ENCODE results near the gene LDB3. TPM values are rescaled to one million over a fixed set of nuclear protein-coding genes. Genes with fewer than 3 reads are reported as not detected.

The LDB3 gene
- total RNA-seq, 1 experiment from 2014 or later, result 8.3 TPM

GRCh38 chr10:86653987-86654386, 14.3 kb upstream of the LDB3 start:
- Histone ChIP-seq H3K4me1 (ENCODE audit: low read length) (no peaks in the 10 kb centered on the region), H3K27me3 (ENCODE audit: low read length) (no peaks in the 10 kb centered on the region), H3K9me2 (replicated peaks; ENCODE audit: insufficient read depth, low read length) (no peaks in the 10 kb centered on the region), H3K79me2 (ENCODE audit: low read length) (no peaks in the 10 kb centered on the region), H3K9ac (ENCODE audit: low read length) (no peak overlapping the region), H3K9me3 (ENCODE audit: low read length) (no peaks in the 10 kb centered on the region), H3K4me3 (ENCODE audit: low read length) (no peak overlapping the region), H3K36me3 (ENCODE audit: insufficient read depth, low read length) (no peaks in the 10 kb centered on the region), H3K27ac (ENCODE audit: low read length) (no peak overlapping the region), H2AFZ (ENCODE audit: low read length) (no peak overlapping the region), H4K20me1 (ENCODE audit: insufficient read depth, low read depth, low read length) (no peaks in the 10 kb centered on the region), H3K4me2 (ENCODE audit: low read depth, low read length, poor library complexity, severe bottlenecking) (no peak overlapping the region)
- DNase-seq, result no peak

GRCh38 chr10:86654411-86655172, 13.7 kb upstream of the LDB3 start, which contains the start of gene OPN4:
Gene OPN4, plus strand, starts transcription at chr10:86654547. Its CDS starts 237 bp downstream, at chr10:86654784.
- Histone ChIP-seq H2AFZ (ENCODE audit: low read length) (no peak within 1 kb of the TSS), H3K9me3 (ENCODE audit: low read length) (no peaks in the 10 kb centered on the region), H4K20me1 (ENCODE audit: insufficient read depth, low read depth, low read length) (no peaks in the 10 kb centered on the region), H3K9ac (ENCODE audit: low read length) (no peak within 1 kb of the TSS), H3K36me3 (ENCODE audit: insufficient read depth, low read length) (no peaks in the 10 kb centered on the region), H3K9me2 (replicated peaks; ENCODE audit: insufficient read depth, low read length) (no peaks in the 10 kb centered on the region), H3K79me2 (ENCODE audit: low read length) (no peaks in the 10 kb centered on the region), H3K27ac (ENCODE audit: low read length) (no peak within 1 kb of the TSS), H3K4me1 (ENCODE audit: low read length) (no peaks in the 10 kb centered on the region), H3K4me2 (ENCODE audit: low read depth, low read length, poor library complexity, severe bottlenecking) (no peak within 1 kb of the TSS), H3K27me3 (ENCODE audit: low read length) (no peaks in the 10 kb centered on the region), H3K4me3 (ENCODE audit: low read length) (no peak within 1 kb of the TSS)
- DNase-seq, result no peak

- no peak overlapping the region for H3K27ac ChIP-seq (ENCODE audit: low read length)
- H3K27me3 ChIP-seq (ENCODE audit: low read length), result no peaks in the 10 kb centered on the region
- DNase-seq, result no peak
- no peak overlapping the region for H2AFZ ChIP-seq (ENCODE audit: low read length)
- no peaks in the 10 kb centered on the region for H3K36me3 ChIP-seq (ENCODE audit: insufficient read depth, low read length)
- H4K20me1 ChIP-seq (ENCODE audit: insufficient read depth, low read depth, low read length), result no peaks in the 10 kb centered on the region
- no peak overlapping the region for H3K4me3 ChIP-seq (ENCODE audit: low read length)
- H3K9me3 ChIP-seq (ENCODE audit: low read length), result no peaks in the 10 kb centered on the region
- H3K4me2 ChIP-seq (ENCODE audit: low read depth, low read length, poor library complexity, severe bottlenecking), result no peak overlapping the region
- no peaks in the 10 kb centered on the region for H3K9me2 ChIP-seq (replicated peaks; ENCODE audit: insufficient read depth, low read length)
- no peak overlapping the region for H3K9ac ChIP-seq (ENCODE audit: low read length)
- no peaks in the 10 kb centered on the region for H3K4me1 ChIP-seq (ENCODE audit: low read length)
- no peaks in the 10 kb centered on the region for H3K79me2 ChIP-seq (ENCODE audit: low read length)
These were observed 13.2 kb upstream of the LDB3 start for GRCh38 chr10:86655173-86655540.

DNA sequence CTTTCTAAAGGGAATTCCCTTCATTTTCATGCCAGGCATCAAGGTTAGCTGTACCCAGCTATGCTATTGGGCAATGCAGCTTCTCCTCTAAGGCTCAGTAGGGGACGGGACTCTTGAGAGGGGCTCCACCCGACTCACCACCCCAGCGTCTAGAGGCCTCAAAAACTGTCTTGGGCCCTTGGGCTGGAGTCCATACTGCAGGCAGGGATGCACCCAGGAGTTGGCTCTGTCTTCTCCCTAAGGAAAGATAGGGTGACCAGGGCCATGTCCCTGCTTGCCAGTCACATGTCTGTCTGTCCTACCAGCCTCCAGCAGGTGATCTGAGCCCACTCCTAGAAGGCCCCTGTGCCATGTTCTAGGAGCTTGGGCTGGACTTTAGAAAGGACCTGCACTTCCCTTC, 12.7 kb upstream of the LDB3 start:
- no peaks in the 10 kb centered on the region for H3K4me1 ChIP-seq (ENCODE audit: low read length)
- H3K9me2 ChIP-seq (replicated peaks; ENCODE audit: insufficient read depth, low read length), result no peaks in the 10 kb centered on the region
- H3K4me2 ChIP-seq (ENCODE audit: low read depth, low read length, poor library complexity, severe bottlenecking), result no peak overlapping the region
- no peaks in the 10 kb centered on the region for H3K36me3 ChIP-seq (ENCODE audit: insufficient read depth, low read length)
- no peaks in the 10 kb centered on the region for H3K79me2 ChIP-seq (ENCODE audit: low read length)
- no peaks in the 10 kb centered on the region for H3K27me3 ChIP-seq (ENCODE audit: low read length)
- no peak overlapping the region for H3K4me3 ChIP-seq (ENCODE audit: low read length)
- DNase-seq, result no peak
- no peak overlapping the region for H2AFZ ChIP-seq (ENCODE audit: low read length)
- H4K20me1 ChIP-seq (ENCODE audit: insufficient read depth, low read depth, low read length), result no peaks in the 10 kb centered on the region
- no peak overlapping the region for H3K27ac ChIP-seq (ENCODE audit: low read length)
- no peaks in the 10 kb centered on the region for H3K9me3 ChIP-seq (ENCODE audit: low read length)
- no peak overlapping the region for H3K9ac ChIP-seq (ENCODE audit: low read length)

- H3K9me2 ChIP-seq (replicated peaks; ENCODE audit: insufficient read depth, low read length), result no peaks in the 10 kb centered on the region
- H3K9ac ChIP-seq (ENCODE audit: low read length), result no peak overlapping the region
- no peaks in the 10 kb centered on the region for H3K27me3 ChIP-seq (ENCODE audit: low read length)
- no peaks in the 10 kb centered on the region for H4K20me1 ChIP-seq (ENCODE audit: insufficient read depth, low read depth, low read length)
- DNase-seq, result no peak
- no peak overlapping the region for H3K4me3 ChIP-seq (ENCODE audit: low read length)
- no peaks in the 10 kb centered on the region for H3K9me3 ChIP-seq (ENCODE audit: low read length)
- H3K4me1 ChIP-seq (ENCODE audit: low read length), result no peaks in the 10 kb centered on the region
- no peaks in the 10 kb centered on the region for H3K36me3 ChIP-seq (ENCODE audit: insufficient read depth, low read length)
- H3K79me2 ChIP-seq (ENCODE audit: low read length), result no peaks in the 10 kb centered on the region
- no peak overlapping the region for H3K4me2 ChIP-seq (ENCODE audit: low read depth, low read length, poor library complexity, severe bottlenecking)
- H2AFZ ChIP-seq (ENCODE audit: low read length), result no peak overlapping the region
- H3K27ac ChIP-seq (ENCODE audit: low read length), result no peak overlapping the region
These were observed 11.3 kb upstream of the LDB3 start for GRCh38 chr10:86657011-86657395.

DNA sequence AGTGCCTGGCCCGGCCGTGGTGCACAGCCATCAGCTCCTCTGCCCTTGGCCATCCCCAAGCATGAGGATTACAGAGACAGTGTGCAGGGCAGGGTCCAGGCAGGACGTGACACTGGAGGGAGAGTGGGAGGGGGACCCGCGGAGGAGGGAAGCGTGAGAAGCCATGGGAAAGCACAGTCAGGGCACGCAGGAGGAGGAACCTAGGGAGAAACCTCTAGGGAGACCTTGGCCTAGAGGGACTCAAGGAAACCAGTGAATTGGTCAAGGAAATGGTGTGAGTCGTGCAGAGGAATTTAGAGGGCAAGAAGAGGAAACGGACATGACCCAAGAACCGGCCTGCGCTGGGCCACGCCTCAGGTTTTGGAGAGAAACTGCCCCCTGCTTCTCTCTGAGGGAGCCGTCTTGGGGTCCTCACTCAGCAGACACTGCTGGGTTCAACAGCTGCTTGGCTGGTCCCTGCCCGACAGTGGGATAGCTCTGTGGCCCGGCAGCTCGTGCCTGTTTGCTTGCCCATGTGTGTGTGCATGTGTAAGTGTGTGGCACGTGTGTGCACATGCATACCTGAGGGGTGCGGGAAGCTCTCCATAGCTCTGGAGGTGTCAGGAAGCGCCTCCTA, 10.8 kb upstream of the LDB3 start:
- Histone ChIP-seq H3K4me2 (ENCODE audit: low read depth, low read length, poor library complexity, severe bottlenecking) (no peak overlapping the region), H3K36me3 (ENCODE audit: insufficient read depth, low read length) (no peaks in the 10 kb centered on the region), H3K4me3 (ENCODE audit: low read length) (no peak overlapping the region), H3K9me3 (ENCODE audit: low read length) (no peaks in the 10 kb centered on the region), H3K4me1 (ENCODE audit: low read length) (no peaks in the 10 kb centered on the region), H3K9me2 (replicated peaks; ENCODE audit: insufficient read depth, low read length) (no peaks in the 10 kb centered on the region), H3K79me2 (ENCODE audit: low read length) (no peaks in the 10 kb centered on the region), H4K20me1 (ENCODE audit: insufficient read depth, low read depth, low read length) (no peaks in the 10 kb centered on the region), H2AFZ (ENCODE audit: low read length) (no peak overlapping the region), H3K9ac (ENCODE audit: low read length) (no peak overlapping the region), H3K27me3 (ENCODE audit: low read length) (no peaks in the 10 kb centered on the region), H3K27ac (ENCODE audit: low read length) (no peak overlapping the region)
- no peak for DNase-seq

DNA sequence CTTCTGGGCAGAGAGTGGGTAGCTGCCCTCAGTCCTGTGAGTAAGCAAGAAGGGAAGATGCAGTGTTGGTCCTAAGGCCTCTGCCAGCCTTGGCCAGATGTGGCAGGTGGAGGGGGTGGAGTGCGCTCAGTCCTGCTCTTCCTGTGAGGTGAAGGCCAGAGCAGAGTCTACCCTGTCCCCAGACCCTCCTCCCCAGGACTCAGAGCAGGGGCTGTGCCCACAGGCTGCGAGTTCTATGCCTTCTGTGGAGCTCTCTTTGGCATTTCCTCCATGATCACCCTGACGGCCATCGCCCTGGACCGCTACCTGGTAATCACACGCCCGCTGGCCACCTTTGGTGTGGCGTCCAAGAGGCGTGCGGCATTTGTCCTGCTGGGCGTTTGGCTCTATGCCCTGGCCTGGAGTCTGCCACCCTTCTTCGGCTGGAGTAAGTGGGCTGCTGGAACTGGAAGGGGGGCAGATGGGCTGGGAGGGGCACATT, 10.0 kb upstream of the LDB3 start:
- H3K27me3 ChIP-seq (ENCODE audit: low read length), result no peaks in the 10 kb centered on the region
- H3K4me3 ChIP-seq (ENCODE audit: low read length), result no peak overlapping the region
- no peak overlapping the region for H2AFZ ChIP-seq (ENCODE audit: low read length)
- no peak overlapping the region for H3K27ac ChIP-seq (ENCODE audit: low read length)
- H4K20me1 ChIP-seq (ENCODE audit: insufficient read depth, low read depth, low read length), result no peaks in the 10 kb centered on the region
- no peaks in the 10 kb centered on the region for H3K36me3 ChIP-seq (ENCODE audit: insufficient read depth, low read length)
- no peak overlapping the region for H3K9ac ChIP-seq (ENCODE audit: low read length)
- no peak overlapping the region for H3K4me2 ChIP-seq (ENCODE audit: low read depth, low read length, poor library complexity, severe bottlenecking)
- no peaks in the 10 kb centered on the region for H3K79me2 ChIP-seq (ENCODE audit: low read length)
- H3K4me1 ChIP-seq (ENCODE audit: low read length), result no peaks in the 10 kb centered on the region
- no peaks in the 10 kb centered on the region for H3K9me3 ChIP-seq (ENCODE audit: low read length)
- no peak for DNase-seq
- H3K9me2 ChIP-seq (replicated peaks; ENCODE audit: insufficient read depth, low read length), result no peaks in the 10 kb centered on the region

DNA sequence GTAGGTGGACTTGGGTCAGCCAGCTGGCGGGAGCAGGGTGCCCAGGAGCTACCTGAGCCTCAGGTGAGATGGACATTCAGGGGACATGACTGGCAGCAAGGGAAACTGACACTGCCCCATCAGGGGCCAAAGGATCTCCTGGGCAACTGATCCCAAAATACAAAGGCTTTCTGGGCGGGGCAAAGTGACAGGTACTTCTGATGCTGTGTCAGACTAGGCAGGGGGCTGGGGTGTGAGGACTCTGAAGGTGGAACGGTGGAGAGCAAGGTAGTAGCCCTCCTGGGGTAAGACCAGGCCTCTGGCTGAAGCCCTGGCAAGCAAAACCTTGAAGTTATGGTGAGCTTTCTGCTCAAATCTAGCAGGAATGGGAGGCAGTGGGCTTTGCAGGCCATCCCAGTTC, 9.6 kb upstream of the LDB3 start:
- Histone ChIP-seq H3K79me2 (ENCODE audit: low read length) (no peaks in the 10 kb centered on the region), H3K9me3 (ENCODE audit: low read length) (no peaks in the 10 kb centered on the region), H3K27ac (ENCODE audit: low read length) (no peak overlapping the region), H3K36me3 (ENCODE audit: insufficient read depth, low read length) (no peaks in the 10 kb centered on the region), H3K4me1 (ENCODE audit: low read length) (no peaks in the 10 kb centered on the region), H3K4me2 (ENCODE audit: low read depth, low read length, poor library complexity, severe bottlenecking) (no peak overlapping the region), H3K9me2 (replicated peaks; ENCODE audit: insufficient read depth, low read length) (no peaks in the 10 kb centered on the region), H3K9ac (ENCODE audit: low read length) (no peak overlapping the region), H3K27me3 (ENCODE audit: low read length) (no peaks in the 10 kb centered on the region), H3K4me3 (ENCODE audit: low read length) (no peak overlapping the region), H2AFZ (ENCODE audit: low read length) (no peak overlapping the region), H4K20me1 (ENCODE audit: insufficient read depth, low read depth, low read length) (no peaks in the 10 kb centered on the region)
- DNase-seq, result no peak
